GM15510 (cell line): ENCODE measurements around the gene OBP2B.

Experiments
- POLR2A ChIP-seq: IDR thresholded peaks from 3 replicates; pipeline ENCODE4 v1.6.1; 2011; ENCODE audit warnings: borderline replicate concordance; ENCODE audit not compliant: insufficient read length; ENCODE audit errors: extremely low read depth

Gene OBP2B

DNA sequence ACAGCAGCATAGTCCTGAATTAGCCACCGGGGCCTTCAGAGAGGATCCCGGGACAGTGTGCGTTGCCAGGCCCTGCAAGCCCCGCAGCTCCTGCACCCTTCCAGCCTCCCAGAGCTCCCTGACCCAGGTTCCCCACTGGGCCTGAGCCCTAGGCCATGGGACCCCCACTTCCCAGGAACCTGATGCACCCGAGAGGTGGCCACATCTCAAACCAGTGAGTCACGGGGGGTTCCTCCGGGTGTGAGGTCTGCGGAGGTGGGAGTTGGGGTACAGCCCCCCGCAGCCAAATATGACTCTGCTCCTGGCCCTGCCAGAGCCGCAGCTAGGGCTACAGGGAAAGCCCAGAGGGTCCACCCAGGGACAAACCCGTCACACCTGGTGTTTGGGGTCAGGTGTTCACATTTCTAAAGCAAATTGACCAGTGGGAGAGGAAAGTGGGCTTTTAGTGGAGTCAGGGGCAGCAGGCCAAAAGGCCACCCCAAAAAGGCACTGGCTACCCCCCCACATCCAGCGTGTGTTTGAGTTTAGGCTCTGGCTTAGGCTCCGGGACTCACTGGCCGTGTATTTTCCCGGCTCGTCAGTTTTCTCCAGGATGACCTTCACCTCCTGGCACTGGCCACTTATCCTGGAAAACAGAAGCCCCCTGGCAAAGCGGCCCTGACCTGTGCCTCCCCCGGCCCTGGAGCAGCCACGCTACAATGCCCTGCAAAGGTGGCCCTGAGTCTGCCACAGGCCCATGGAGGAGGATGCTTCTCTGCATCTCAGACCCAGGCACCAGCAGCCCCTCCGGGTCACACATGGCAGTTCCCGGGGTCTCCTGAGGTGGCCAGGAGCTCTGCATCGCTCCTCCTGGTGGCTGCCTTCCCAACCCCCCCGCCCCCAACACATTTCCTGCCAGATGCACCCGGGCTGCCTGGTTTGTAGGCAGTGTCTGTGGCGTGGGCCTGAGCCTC is 17.4 kb upstream of the OBP2B start:
- no peak for TF ChIP-seq POLR2A

DNA sequence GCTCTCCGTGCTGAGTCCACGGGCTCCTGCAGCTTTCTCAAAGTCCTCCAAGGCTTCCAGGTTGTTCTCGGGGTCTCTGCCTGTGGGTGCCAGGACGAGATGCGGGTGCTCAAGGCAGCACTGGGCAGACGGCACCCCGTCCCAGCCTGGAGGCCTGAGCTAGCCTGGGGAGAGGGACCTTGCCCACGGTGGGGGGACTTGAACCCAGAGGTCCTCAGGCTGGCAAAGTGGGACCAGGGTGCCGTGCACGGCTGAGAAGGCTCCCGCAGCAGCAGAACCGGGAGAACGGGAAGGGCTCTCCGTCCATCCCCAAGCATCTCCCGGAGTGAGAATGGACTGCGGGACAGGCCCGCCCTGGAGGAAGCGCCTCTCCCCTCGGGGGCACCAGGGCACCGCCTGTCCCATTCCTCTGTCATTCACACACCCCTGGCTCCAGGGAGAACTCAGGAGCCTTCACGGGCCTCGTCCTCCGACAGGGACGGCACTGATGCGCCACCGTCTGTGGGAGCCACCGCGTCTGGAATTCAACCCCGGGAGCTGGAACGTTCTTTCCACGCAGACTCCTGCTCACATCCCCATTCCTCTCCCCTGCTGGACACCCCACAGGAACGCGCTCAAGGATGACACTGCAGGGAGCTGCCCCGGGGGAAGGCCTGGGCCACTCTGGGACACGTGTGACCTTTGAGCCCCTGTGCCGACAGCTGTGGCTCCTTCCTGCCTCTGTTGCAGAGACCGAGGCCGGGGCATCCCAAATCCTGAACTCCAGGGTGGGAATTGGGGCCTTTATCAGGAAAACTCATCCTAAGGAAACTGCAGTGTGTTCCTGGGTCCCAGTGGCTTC is 16.3 kb upstream of the OBP2B start:
- TF ChIP-seq POLR2A = no peak

DNA sequence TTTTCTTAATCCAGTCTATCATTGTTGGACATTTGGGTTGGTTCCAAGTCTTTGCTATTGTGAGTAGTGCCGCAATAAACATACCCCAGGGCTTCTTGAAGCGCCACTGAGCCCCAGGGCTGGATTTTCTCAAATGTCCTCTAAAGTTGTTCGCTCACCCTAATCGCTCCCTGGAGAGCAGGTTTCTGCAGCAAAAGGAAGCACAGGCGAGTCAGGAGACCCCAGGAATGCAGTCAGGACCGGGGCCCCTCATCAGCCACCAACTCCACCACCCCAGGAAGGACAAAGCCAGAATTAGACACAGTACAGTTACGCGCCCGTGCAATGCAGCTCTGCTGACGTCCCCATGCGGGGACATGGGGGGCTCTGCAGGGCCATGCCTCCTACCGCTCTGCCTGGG is 15.7 kb upstream of the OBP2B start:
- TF ChIP-seq POLR2A = no peak

DNA sequence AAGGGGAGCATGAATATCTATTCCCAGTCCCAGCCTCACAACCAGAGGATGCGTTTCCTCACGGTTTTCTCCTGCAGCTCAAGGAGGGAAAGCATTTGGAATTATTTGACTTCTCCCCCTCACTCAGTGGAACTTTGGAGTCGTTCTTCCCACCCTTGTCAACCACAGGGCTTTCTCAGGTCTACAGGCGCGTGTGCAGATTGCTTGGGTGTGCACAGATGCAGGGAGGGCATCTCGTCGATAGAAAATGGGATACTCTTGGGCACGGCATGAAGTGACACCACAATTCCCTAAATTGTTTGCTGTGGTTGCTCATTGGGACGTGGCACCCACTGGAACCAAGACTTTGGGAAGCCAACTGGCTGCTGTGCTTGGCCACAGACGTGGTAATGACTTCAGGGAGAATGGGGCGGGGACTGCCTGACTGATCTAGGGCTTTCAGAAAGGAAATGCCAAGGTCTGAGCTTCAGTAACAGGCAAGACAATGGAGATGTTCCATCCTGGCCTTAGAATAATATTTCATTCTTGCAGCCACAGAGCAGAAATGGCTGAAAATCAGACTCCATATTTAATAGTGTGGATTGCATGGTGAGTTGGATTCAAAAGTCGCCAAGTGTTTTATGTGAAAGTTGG is 12.2 kb upstream of the OBP2B start:
- TF ChIP-seq POLR2A = no peak

DNA sequence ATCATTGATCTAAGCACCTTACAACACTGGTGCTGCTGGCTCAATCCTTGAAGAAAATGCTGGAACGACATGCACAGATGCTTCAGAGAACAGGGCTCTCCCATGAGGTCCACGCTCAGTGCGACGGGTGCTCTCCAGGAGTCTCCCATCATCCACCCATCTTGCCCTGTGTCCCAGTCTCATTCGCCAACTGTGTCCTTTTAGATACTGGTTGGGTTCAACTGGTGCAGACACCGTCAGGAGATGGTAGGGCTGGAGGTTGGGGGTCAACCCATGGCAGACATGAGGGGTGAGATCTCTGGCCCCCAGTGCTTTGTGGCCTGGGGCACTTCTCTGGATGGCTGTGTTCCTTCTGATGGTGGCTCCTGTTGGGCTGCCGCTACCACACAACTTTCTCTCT is 1.6 kb upstream of the OBP2B start:
- no peak for TF ChIP-seq POLR2A

DNA sequence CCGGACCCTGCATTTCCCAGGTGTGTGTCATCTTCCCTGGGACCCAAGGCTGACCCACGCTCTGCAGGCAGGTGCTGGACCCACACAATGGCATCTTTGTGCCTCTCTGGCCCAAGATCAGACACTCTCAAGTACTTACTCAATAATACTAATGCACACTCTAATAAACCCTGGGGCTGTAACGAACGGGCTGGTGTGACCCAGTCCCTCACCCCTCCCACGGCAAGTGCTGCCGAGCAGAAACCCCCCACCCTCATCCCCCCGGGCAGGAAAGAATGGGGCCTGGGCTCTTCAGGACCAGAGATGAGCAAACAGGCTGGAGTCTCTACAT is 1.1 kb upstream of the OBP2B start:
- TF ChIP-seq POLR2A = no peak

DNA sequence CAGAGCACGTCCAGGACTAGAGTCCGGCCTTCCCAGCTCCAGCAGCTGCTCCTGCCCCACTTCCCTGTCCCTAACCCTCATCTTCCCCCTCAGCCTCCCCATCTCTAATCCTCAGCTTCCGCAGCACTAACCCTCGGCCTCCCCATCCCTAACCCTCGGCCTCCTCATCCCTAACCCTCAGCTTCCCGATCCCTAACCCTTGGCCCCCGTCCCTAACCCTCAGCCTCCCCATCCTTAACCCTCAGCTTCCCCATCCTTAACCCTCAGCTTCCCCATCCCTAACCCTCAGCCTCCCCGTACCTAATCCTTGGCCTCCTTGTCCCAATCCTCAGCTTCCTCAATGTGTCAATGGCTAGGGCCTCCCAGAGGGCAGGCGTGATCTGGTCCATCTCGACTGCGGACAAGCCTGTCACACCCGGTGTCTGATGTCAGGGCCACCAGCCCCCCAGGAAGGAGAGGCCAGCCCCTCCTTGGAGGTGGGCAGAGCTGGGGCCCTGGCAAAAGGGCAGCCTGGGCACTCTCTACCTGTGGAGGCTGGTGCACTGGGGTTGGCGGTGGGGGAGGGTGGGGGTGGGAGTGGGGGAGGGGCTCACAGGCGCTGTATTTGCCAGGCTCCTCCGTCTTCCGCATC is 1.4 kb downstream of the OBP2B start:
- no peak for TF ChIP-seq POLR2A

DNA sequence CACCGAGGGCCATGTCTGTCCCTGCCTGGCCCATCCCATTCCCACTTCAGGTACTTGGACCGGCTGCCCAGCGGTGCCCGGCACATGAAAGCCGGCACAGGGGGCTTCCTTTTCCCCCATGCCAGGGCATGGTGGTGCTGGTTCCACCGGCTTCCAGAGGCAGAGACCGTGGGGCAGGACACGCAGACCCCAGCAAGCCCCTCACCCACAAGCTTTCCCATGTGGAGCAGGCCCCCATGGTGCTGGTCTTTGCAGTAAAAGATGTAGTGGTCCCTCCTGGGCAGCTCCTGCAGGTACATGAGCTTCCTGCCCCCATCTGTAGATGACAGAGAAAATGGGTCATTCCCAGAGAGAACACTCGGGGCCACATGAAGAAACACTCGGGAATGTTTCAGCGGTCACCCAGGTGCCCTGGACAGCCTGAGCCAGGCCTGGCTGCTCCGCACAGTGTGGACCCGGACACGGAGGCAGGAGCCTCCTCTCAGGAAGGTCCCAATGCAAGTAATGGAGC is 2.0 kb downstream of the OBP2B start:
- no peak for TF ChIP-seq POLR2A

DNA sequence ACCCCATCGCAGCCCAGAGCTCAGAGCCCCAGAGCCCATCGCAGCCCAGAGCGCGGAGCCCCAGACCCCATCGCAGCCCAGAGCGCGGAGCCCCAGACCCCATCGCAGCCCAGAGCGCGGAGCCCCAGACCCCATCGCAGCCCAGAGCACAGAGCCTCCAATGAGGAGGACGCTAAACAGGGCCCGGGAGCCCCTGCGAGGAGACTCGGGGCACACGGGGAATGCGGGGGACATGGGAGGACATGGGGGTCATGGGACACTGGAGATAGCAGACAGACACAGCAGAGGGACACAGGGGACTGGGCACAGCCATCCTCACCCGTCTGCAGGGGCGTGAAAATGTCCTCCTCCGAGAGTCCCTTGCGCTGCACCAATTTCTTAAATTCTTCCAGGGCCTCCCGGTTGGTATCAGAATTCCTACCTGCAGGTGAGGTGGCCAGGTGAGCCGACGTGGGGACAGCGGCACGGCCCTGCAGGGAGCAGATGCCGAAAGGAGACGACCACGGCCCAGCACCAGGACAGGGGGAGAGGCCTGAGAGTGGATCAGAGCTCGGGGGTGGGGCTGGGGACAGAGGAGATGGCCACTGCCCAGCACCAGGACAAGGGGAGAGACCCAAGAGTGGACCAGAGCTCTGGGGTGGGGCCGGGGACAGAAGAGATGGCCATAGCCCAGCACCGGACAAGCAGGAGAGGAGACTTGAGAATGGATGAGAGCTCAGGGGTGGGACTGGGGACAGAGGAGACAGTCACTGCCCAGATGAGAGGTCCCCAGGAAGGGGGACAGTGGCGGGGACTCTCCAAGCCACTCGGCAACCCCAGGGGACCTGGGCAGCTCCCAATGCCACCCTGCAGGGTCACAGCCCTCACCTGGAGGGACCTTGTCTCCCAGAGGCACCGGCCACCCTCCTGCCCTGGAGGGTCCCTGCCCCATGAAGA is 2.8 kb downstream of the OBP2B start:
- TF ChIP-seq POLR2A = no peak

DNA sequence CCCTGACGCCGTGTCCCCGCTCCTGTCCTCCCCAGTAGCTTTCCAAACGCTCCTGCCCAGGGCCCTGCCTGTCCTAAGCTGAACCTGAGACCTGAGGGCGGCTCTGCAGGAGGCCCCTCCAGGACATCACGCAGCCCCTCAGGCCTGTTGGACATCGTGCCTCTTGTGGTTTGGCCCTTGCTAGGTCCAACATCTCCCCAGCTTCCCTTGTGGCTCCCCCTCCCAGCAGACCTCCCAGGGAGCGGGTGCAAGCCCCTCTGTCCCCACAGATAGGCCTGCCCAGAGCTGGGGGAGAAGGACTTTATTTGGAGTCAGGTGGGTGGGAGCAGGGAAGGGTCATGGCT is 4.1 kb downstream of the OBP2B start:
- no peak for TF ChIP-seq POLR2A

DNA sequence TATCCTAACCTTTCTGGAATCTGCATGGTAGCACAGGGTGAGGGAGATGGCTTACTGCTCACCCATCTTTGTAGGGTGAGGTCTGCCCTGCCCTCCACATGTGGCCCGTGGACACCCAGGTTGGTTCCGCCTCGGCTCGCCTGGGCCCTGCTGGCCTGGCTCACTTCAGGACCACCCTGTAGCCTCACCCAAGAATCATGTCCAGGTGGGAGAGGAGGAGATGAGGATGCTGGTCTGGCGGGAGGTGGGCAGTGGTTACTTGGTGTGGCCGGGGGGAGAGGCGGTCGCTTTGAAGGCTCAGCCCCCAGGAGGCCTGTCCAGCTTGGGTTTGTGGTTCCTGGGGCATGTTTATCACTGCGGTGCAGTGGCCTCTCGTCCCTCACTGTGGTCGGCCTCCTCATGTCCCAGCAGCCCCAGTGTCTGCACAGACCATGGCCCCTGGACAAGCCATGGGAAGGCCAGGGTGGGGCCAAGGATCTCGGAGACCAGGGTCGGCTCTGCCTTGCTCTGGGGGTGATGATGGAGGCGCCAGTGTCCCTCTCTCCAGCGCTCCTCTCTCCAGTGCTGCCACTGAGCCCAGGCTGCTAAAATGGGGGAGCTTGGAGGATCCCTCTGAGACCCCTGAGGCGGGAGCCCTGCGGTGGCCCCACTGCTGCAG is 4.6 kb downstream of the OBP2B start:
- no peak for TF ChIP-seq POLR2A

DNA sequence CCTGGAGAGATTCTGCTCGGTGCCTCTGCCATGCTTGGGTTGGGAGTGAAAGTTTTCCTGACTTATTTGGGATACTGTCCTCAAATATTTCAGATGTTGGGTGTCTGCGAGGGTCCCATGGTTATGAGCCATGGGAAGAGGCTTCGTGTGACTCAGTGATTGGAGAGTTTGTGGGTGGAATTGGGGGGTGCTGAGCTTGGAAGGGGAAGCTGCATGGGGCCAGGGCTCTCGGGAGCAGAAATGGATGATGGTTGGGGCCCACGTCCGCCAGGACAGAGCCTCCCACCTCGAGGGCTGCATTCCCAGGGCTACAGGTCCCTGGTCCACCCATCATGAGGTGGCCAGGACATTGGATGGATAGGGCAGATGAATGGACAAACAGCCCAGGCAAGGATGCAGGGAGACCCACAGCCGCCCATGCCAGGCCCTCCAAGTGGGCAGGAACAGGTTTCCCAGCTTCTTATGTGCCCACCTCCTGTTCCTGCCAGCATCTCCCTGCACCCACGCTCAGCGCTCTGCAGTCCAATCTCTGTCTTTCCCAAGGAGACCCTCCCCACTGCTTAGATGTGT is 5.5 kb downstream of the OBP2B start:
- TF ChIP-seq POLR2A = no peak
